Liver (tissue), 9 donors: Measurements from ENCODE around the gene TMPRSS13. TPM values are rescaled to one million over a fixed set of nuclear protein-coding genes. Genes with fewer than 3 reads are reported as not detected.

ENCODE experiments used
- DNase-seq: peaks from one replicate; pipeline ENCODE4 v3.0.0-alpha.2; 2017; ENCODE audit warnings: low spot score
- H3K27ac ChIP-seq, 2 donors: one replicate each; pipeline ENCODE4 v1.7.0; 2013; ENCODE audit warnings: inconsistent platforms in 2 of 2, low read length in 2 of 2, control low read depth in 1 of 2, low read depth in 1 of 2, mild to moderate bottlenecking in 1 of 2
- H3K27me3 ChIP-seq, 4 donors: one replicate each; pipeline versions ENCODE4 v1.6.1 to v1.7.0; 2013; ENCODE audit warnings: low read length in 3 of 4, inconsistent platforms in 1 of 4, mild to moderate bottlenecking in 1 of 4, moderate library complexity in 1 of 4; ENCODE audit not compliant: control insufficient read depth in 4 of 4, insufficient read depth in 4 of 4
- H3K36me3 ChIP-seq, 4 donors: one replicate each; pipeline versions ENCODE4 v1.6.1 to v1.7.0; 2013; ENCODE audit warnings: low read length in 3 of 4, mild to moderate bottlenecking in 3 of 4, low read depth in 1 of 4, moderate library complexity in 1 of 4; ENCODE audit not compliant: control insufficient read depth in 4 of 4, insufficient read depth in 3 of 4
- H3K4me1 ChIP-seq, 4 donors: one replicate each; pipeline versions ENCODE4 v1.6.1 to v1.7.0; 2013; ENCODE audit warnings: low read length in 3 of 4, mild to moderate bottlenecking in 3 of 4, moderate library complexity in 1 of 4; ENCODE audit not compliant: control insufficient read depth in 4 of 4, insufficient read depth in 4 of 4
- H3K4me3 ChIP-seq, 3 donors: one replicate each; pipeline versions ENCODE4 v1.6.1 to v1.7.0; 2013; ENCODE audit warnings: low read length in 3 of 3, control low read depth in 1 of 3, low read depth in 1 of 3, mild to moderate bottlenecking in 1 of 3
- H3K9ac ChIP-seq, 2 donors: one replicate each; pipeline ENCODE4 v1.7.0; 2013; ENCODE audit warnings: low read length in 2 of 2, mild to moderate bottlenecking in 2 of 2, moderate library complexity in 2 of 2, control low read depth in 1 of 2, low read depth in 1 of 2
- H3K9me3 ChIP-seq, 4 donors: one replicate each; pipeline versions ENCODE4 v1.6.1 to v1.7.0; 2013; ENCODE audit warnings: low read length in 3 of 4; ENCODE audit not compliant: control insufficient read depth in 4 of 4
- EGR1 ChIP-seq, 2 donors: IDR thresholded peaks; 2 replicates each; pipeline ENCODE4 v1.6.1; 2016 to 2018; ENCODE audit warnings: antibody characterized with exemption in 2 of 2, low read depth in 2 of 2
- FOXA2 ChIP-seq: IDR thresholded peaks from 2 replicates; pipeline ENCODE4 v1.6.1; 2016; ENCODE audit warnings: antibody characterized with exemption
- GABPA ChIP-seq, 2 donors: IDR thresholded peaks in 1 of 2; conservative IDR thresholded peaks in 1 of 2; 2 replicates each; pipeline ENCODE4 v1.6.1; 2016; ENCODE audit warnings: antibody characterized with exemption in 2 of 2, mild to moderate bottlenecking in 1 of 2, moderate library complexity in 1 of 2
- HNF4A ChIP-seq, 2 donors: conservative IDR thresholded peaks; 2 replicates each; pipeline ENCODE4 v1.6.1; 2016; ENCODE audit warnings: antibody characterized with exemption in 2 of 2, mild to moderate bottlenecking in 2 of 2
- HNF4G ChIP-seq: IDR thresholded peaks from 2 replicates; pipeline ENCODE4 v1.6.1; 2016; ENCODE audit warnings: antibody characterized with exemption
- JUND ChIP-seq, 2 donors: IDR thresholded peaks; 2 replicates each; pipeline ENCODE4 v1.6.1; 2016; ENCODE audit warnings: antibody characterized with exemption in 2 of 2
- NR2F2 ChIP-seq: IDR thresholded peaks from 2 replicates; pipeline ENCODE4 v1.6.1; 2016; ENCODE audit warnings: antibody characterized with exemption
- RAD21 ChIP-seq, 2 donors: IDR thresholded peaks; 2 replicates each; pipeline ENCODE4 v1.6.1; 2016; ENCODE audit warnings: antibody characterized with exemption in 2 of 2, mild to moderate bottlenecking in 2 of 2
- REST ChIP-seq: IDR thresholded peaks from 2 replicates; pipeline ENCODE4 v1.6.1; 2016; ENCODE audit warnings: antibody characterized with exemption, mild to moderate bottlenecking
- RXRA ChIP-seq, 2 donors: IDR thresholded peaks; 2 replicates each; pipeline ENCODE4 v1.6.1; 2017 to 2018; ENCODE audit warnings: antibody characterized with exemption in 2 of 2, mild to moderate bottlenecking in 1 of 2
- SP1 ChIP-seq: IDR thresholded peaks from 2 replicates; pipeline ENCODE4 v1.6.1; 2018; ENCODE audit warnings: antibody characterized with exemption, mild to moderate bottlenecking
- TAF1 ChIP-seq: conservative IDR thresholded peaks from 2 replicates; pipeline ENCODE4 v1.6.1; 2016; ENCODE audit warnings: antibody characterized with exemption, mild to moderate bottlenecking
- YY1 ChIP-seq: IDR thresholded peaks from 2 replicates; pipeline ENCODE4 v1.6.1; 2016; ENCODE audit warnings: antibody characterized with exemption, mild to moderate bottlenecking
- WGBS: extraction: QIAGEN DNeasy Blood & Tissue Kit; methylation state at CpG from one replicate; pipeline ENCODE4 v1.1.7; 2013; 5-methylcytosine and 5-hydroxymethylcytosine counted together
- polyA plus RNA-seq, 2 donors: library from polyadenylated mRNA; stranded (reverse) in 1 of 2; unstranded in 1 of 2; fragments of 200-250 nt in 1 of 2; fragments of >200 nt in 1 of 2; fragmentation: Nextera tagmentation in 1 of 2; extraction: Ambion mirVana in 1 of 2; gene quantifications; one replicate each; pipeline versions ENCODE4 v1.2.1 to v1.2.3, GENCODE V29; 2013 to 2015
- total RNA-seq, 2 donors: library from RNA; depleted of rRNA; stranded (reverse); fragments of >200 nt; gene quantifications; one replicate each; pipeline ENCODE4 v1.2.3, GENCODE V29; 2014
- TF ChIP-seq, protein P1 (sequence below): IDR thresholded peaks from 2 replicates; pipeline ENCODE4 v1.6.1; 2016; ENCODE audit warnings: antibody characterized with exemption
- TF ChIP-seq, protein P2 (sequence below): IDR thresholded peaks from 2 replicates; pipeline ENCODE4 v1.6.1; 2016; ENCODE audit warnings: antibody characterized with exemption
- donor health status: healthy.
- donor health status: healthy.
- donor health status: healthy.
- donor health status: healthy.
- donor health status: healthy.

The TMPRSS13 gene
- total and polyA plus RNA-seq, 4 donors = 0.11 to 0.93 (median 0.24) TPM

DNA sequence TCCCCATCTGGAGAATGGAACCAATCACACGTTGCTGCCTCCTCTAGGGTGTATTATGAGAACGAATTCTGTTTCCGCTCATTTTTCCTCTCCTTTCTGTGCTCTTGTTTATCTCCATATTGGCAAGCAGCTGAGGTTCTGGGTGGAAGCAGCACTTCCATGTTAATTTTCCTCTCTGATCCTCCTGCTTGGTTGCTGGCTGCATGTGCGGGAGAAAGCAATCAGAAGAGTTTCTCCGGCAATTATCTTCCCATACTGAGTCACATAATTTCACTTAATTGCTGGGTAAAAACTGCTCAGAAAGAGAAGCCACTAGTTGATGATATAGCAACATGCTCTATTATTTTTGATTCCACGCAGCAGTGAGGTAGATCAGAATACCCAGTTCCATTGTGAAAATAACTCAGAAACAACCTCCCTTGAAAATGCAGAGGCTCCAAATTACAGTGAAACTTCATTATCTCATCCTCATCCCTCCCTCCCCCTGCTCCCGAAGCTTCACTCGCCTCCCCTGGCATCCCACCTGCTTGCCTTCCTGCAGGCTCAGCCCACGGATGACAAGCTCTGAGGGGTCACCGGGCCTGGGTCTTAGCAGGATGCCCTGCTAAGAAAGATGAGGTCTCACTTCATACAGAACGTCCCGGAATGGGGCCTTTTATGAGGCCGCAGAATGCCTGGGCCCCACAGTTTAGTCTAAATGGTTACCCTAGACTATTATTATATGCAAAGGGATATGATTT is 73.1 kb downstream of the TMPRSS13 start:
- peaks cover 0 to 3% (median 0%) of the 10 kb centered on the region in 4 donors for H3K27me3 ChIP-seq
- WGBS = 85% methylated on average over 13 of the region's 13 CpGs
- peaks cover 0 to 5% (median 0%) of the 10 kb centered on the region in 4 donors for H3K4me1 ChIP-seq
- no peak overlapping the region for H3K4me3 ChIP-seq
- DNase-seq = no peak
- H3K9me3 ChIP-seq = peaks cover 0 to 5% (median 3%) of the 10 kb centered on the region in 4 donors
- no peak overlapping the region for H3K9ac ChIP-seq
- no peaks in the 10 kb centered on the region for H3K36me3 ChIP-seq
- no peak overlapping the region for H3K27ac ChIP-seq
- TF ChIP-seq HNF4A (conservative IDR thresholded peaks at IDR 0.05) = no peak

GRCh38 chr11:117855186-117855845 is 73.9 kb downstream of the TMPRSS13 start:
- no peak overlapping the region for H3K4me3 ChIP-seq
- peaks cover 0 to 5% (median 3%) of the 10 kb centered on the region in 4 donors for H3K9me3 ChIP-seq
- H3K9ac ChIP-seq = no peak overlapping the region
- H3K27me3 ChIP-seq = peaks cover 0 to 3% (median 0%) of the 10 kb centered on the region in 4 donors
- H3K4me1 ChIP-seq = peaks cover 0 to 2% (median 0%) of the 10 kb centered on the region in 4 donors
- TF ChIP-seq TAF1 (no peak), YY1 (no peak), JUND (IDR thresholded peaks at IDR 0.05) (no peak), FOXA2 (no peak), RXRA (IDR thresholded peaks at IDR 0.05) (no peak), REST (no peak), EGR1 (IDR thresholded peaks at IDR 0.05; ENCODE audit: low read depth in 2 of 2) (no peak), NR2F2 (no peak), GABPA (IDR thresholded peaks at IDR 0.05 in 1 of 2, conservative IDR thresholded peaks at IDR 0.05 in 1 of 2) (no peak), RAD21 (IDR thresholded peaks at IDR 0.05) (no peak), HNF4G (no peak), SP1 (no peak)
- TF ChIP-seq, protein P1, sequence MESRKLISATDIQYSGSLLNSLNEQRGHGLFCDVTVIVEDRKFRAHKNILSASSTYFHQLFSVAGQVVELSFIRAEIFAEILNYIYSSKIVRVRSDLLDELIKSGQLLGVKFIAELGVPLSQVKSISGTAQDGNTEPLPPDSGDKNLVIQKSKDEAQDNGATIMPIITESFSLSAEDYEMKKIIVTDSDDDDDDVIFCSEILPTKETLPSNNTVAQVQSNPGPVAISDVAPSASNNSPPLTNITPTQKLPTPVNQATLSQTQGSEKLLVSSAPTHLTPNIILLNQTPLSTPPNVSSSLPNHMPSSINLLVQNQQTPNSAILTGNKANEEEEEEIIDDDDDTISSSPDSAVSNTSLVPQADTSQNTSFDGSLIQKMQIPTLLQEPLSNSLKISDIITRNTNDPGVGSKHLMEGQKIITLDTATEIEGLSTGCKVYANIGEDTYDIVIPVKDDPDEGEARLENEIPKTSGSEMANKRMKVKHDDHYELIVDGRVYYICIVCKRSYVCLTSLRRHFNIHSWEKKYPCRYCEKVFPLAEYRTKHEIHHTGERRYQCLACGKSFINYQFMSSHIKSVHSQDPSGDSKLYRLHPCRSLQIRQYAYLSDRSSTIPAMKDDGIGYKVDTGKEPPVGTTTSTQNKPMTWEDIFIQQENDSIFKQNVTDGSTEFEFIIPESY = no peak
- TF ChIP-seq, protein P2, sequence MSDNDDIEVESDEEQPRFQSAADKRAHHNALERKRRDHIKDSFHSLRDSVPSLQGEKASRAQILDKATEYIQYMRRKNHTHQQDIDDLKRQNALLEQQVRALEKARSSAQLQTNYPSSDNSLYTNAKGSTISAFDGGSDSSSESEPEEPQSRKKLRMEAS = no peak
- DNase-seq = no peak
- H3K27ac ChIP-seq = no peak overlapping the region
- WGBS = 71% methylated on average over 12 of the region's 12 CpGs
- no peaks in the 10 kb centered on the region for H3K36me3 ChIP-seq
